ENCODE measurements around the gene DDI1.

- TF ChIP-seq, protein P1, sequence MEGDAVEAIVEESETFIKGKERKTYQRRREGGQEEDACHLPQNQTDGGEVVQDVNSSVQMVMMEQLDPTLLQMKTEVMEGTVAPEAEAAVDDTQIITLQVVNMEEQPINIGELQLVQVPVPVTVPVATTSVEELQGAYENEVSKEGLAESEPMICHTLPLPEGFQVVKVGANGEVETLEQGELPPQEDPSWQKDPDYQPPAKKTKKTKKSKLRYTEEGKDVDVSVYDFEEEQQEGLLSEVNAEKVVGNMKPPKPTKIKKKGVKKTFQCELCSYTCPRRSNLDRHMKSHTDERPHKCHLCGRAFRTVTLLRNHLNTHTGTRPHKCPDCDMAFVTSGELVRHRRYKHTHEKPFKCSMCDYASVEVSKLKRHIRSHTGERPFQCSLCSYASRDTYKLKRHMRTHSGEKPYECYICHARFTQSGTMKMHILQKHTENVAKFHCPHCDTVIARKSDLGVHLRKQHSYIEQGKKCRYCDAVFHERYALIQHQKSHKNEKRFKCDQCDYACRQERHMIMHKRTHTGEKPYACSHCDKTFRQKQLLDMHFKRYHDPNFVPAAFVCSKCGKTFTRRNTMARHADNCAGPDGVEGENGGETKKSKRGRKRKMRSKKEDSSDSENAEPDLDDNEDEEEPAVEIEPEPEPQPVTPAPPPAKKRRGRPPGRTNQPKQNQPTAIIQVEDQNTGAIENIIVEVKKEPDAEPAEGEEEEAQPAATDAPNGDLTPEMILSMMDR (IDR thresholded peaks at IDR 0.05), result no peak
- no peak for TF ChIP-seq EZH2 (IDR thresholded peaks at IDR 0.05; ENCODE audit: borderline replicate concordance, insufficient read depth, low read depth, low read length, poor library complexity, severe bottlenecking)
These were observed 42.6 kb downstream of the DDI1 start for GRCh38 chr11:104078995-104079394.
